Omental fat pad (tissue), 4 donors: ENCODE results near the gene ZNF260. TPM values are rescaled to one million over a fixed set of nuclear protein-coding genes. Genes with fewer than 3 reads are reported as not detected.

Source experiments
- ATAC-seq: fragments of 150-250 bp; one replicate; pipeline ENCODE4 v1.9.1; 2016; ENCODE audit warnings: mild to moderate bottlenecking, moderate library complexity; ENCODE audit not compliant: low FRiP score
- DNase-seq: peaks from one replicate; pipeline ENCODE4 v3.0.0-alpha.2; 2019; ENCODE audit warnings: low spot score
- CTCF ChIP-seq, 3 donors: fragments of 450-650 bp; IDR thresholded peaks; one replicate each; pipeline ENCODE4 v1.5.1; 2016 to 2017; ENCODE audit warnings: antibody characterized with exemption in 3 of 3, mild to moderate bottlenecking in 3 of 3, moderate library complexity in 2 of 3
- total RNA-seq, 4 donors: library from RNA; depleted of rRNA; stranded (reverse); fragments of >200 nt; gene quantifications; one replicate each; pipeline ENCODE4 v1.1.0, GENCODE V29; 2016

Gene ZNF260
- total RNA-seq, 4 donors from 2014 or later, result 5.3 to 31.5 (median 9.1) TPM

GRCh38 chr19:36564391-36564790 is 36.3 kb upstream of the ZNF260 start:
- DNase-seq, result no peak
- TF ChIP-seq CTCF (IDR thresholded peaks at IDR 0.05), result no peak
- no peak for ATAC-seq

GRCh38 chr19:36547001-36547732 is 19.1 kb upstream of the ZNF260 start:
- no peak for TF ChIP-seq CTCF (IDR thresholded peaks at IDR 0.05)
- ATAC-seq, result no peak

GRCh38 chr19:36528921-36529518 is 949 bp upstream of the ZNF260 start:
- ATAC-seq, result no peak
- DNase-seq, result no peak
- TF ChIP-seq CTCF (IDR thresholded peaks at IDR 0.05), result no peak

More at GRCh38 chr19:36547001-36547732, 19.1 kb upstream of the ZNF260 start:
- no peak for DNase-seq

DNA sequence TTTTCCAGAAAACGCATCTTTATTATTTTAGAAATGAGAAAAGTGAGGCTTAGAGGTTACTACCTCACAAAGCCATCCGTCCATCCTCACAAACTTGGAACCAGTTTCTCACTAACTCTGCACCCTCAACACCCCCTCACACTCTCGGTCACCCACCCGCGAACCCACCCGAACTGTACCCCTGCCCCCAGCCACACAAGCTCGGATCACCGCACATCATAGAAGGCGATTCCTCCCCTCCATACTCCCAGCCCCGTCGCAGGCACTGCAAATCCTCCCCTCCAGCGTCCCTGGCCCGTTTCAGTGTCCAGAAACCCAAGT is 238 bp downstream of the ZNF260 start:
- no peak for TF ChIP-seq CTCF (IDR thresholded peaks at IDR 0.05)
- DNase-seq, result no peak
- ATAC-seq, result peak; percentile 25

- TF ChIP-seq CTCF (IDR thresholded peaks at IDR 0.05), result no peak
- no peak for DNase-seq
- no peak for ATAC-seq
Measured at GRCh38 chr19:36527341-36527740, 730 bp downstream of the ZNF260 start.

DNA sequence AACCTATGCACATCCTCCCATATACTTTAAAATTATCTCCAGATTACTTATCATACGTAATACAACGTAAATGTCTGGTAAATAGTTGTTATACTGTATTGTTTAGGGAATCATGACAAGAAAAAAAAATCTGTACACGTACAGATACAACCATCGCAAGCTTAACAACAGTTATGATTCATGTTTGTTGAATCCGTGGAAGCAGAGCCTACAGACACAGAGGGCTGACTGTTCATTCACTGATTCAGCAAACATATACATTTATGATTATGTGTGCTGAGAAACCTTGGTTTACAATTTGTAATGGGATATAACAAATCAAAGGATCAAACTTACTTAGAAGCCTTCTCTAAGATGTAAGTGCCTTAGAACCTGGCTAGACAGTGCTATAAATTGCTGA is 1.5 kb downstream of the ZNF260 start:
- TF ChIP-seq CTCF (IDR thresholded peaks at IDR 0.05), result no peak
- DNase-seq (no peak), ATAC-seq (no peak)

GRCh38 chr19:36524617-36525016 is 3.5 kb downstream of the ZNF260 start:
- DNase-seq (no peak), ATAC-seq (no peak)
- TF ChIP-seq CTCF (IDR thresholded peaks at IDR 0.05), result no peak
